Prostate gland (tissue), 2 donors: ENCODE data around the gene GRP.

Experiments
- CTCF ChIP-seq, 4 experiments: fragments of 200-600 bp in 2 of 4; fragments of 450-650 bp in 2 of 4; sonication (generic) in 2 of 4; IDR thresholded peaks; 1 replicate in 3 of 4; 2 replicates in 1 of 4; pipeline ENCODE4 v1.5.1; 2016 to 2019; ENCODE audit warnings: antibody characterized with exemption in 4 of 4, mild to moderate bottlenecking in 2 of 4, moderate library complexity in 2 of 4
- POLR2A ChIP-seq: fragments of 450-650 bp; IDR thresholded peaks from one replicate; pipeline ENCODE4 v1.6.1; 2016; ENCODE audit warnings: antibody characterized with exemption, mild to moderate bottlenecking
- POLR2AphosphoS5 ChIP-seq: sonication (generic); formaldehyde crosslinking; IDR thresholded peaks from one replicate; pipeline ENCODE4 v1.6.1; 2017; ENCODE audit warnings: antibody characterized with exemption

- TF ChIP-seq CTCF (IDR thresholded peaks at IDR 0.05), result no peak
- no peak for TF ChIP-seq POLR2A
- TF ChIP-seq POLR2AphosphoS5, result no peak
Measured at GRCh38 chr18:59232309-59233016, 12.5 kb downstream of the GRP start.
